Measurements from ENCODE around the gene CLEC16A.
"Not testable (repeated sequence)": the region's sequence is repeated elsewhere in the genome, so short reads cannot be mapped to it uniquely, and the experiment has no call there.

CLEC16A gene

GRCh38 chr16:10926867-10927266 is 17.5 kb upstream of the CLEC16A start:
- TF ChIP-seq CTCF (IDR thresholded peaks at IDR 0.05; ENCODE audit: low read depth, low read length): no peak
- H3K4me3 ChIP-seq (ENCODE audit: low read depth, low read length): no peak overlapping the region

GRCh38 chr16:10927497-10928112 is 16.8 kb upstream of the CLEC16A start:
- TF ChIP-seq CTCF (IDR thresholded peaks at IDR 0.05; ENCODE audit: low read depth, low read length): no peak
- no peak overlapping the region for H3K4me3 ChIP-seq (ENCODE audit: low read depth, low read length)

GRCh38 chr16:10929097-10929496 is 15.3 kb upstream of the CLEC16A start:
- not testable (repeated sequence) for H3K4me3 ChIP-seq (ENCODE audit: low read depth, low read length)

GRCh38 chr16:10929853-10930754 is 14.3 kb upstream of the CLEC16A start:
- TF ChIP-seq CTCF (IDR thresholded peaks at IDR 0.05; ENCODE audit: low read depth, low read length): no peak
- H3K4me3 ChIP-seq (ENCODE audit: low read depth, low read length): no peak overlapping the region

GRCh38 chr16:10930755-10931093 is 13.6 kb upstream of the CLEC16A start:
- no peak overlapping the region for H3K4me3 ChIP-seq (ENCODE audit: low read depth, low read length)
- no peak for TF ChIP-seq CTCF (IDR thresholded peaks at IDR 0.05; ENCODE audit: low read depth, low read length)

GRCh38 chr16:10931134-10931533 is 13.2 kb upstream of the CLEC16A start:
- no peak for TF ChIP-seq CTCF (IDR thresholded peaks at IDR 0.05; ENCODE audit: low read depth, low read length)
- H3K4me3 ChIP-seq (ENCODE audit: low read depth, low read length): no peak overlapping the region

GRCh38 chr16:10931977-10932632 is 12.3 kb upstream of the CLEC16A start:
- TF ChIP-seq CTCF (IDR thresholded peaks at IDR 0.05; ENCODE audit: low read depth, low read length): no peak
- no peak overlapping the region for H3K4me3 ChIP-seq (ENCODE audit: low read depth, low read length)

Measured in WI38 (cell line).